ENCODE data around the gene MRPL58.

- TF ChIP-seq EZH2 (IDR thresholded peaks at IDR 0.05; ENCODE audit: low read depth, low read length, severe bottlenecking) (no peak), CHD1 (IDR thresholded peaks at IDR 0.05; ENCODE audit: low read depth, low read length) (no peak), MAFK (IDR thresholded peaks at IDR 0.05; ENCODE audit: low read depth, low read length) (no peak), CTCF (IDR thresholded peaks at IDR 0.05; ENCODE audit: control extremely low read depth in 1 of 3, insufficient read depth in 1 of 3, low read depth in 1 of 3, low read length in 3 of 3) (no peak), ATF2 (IDR thresholded peaks at IDR 0.05; ENCODE audit: low read length) (no peak), ZNF274 (IDR thresholded peaks at IDR 0.05; ENCODE audit: borderline replicate concordance, extremely low read depth, low read length) (no peak)
Measured at GRCh38 chr17:75012096-75012345, 449 bp upstream of the MRPL58 start.
